Endothelial cell of umbilical vein (primary cell): ENCODE results near the gene RNF187. TPM values are rescaled to one million over a fixed set of nuclear protein-coding genes. Genes with fewer than 3 reads are reported as not detected.

Experiments
- BruUV-seq: library from RNA; stranded (reverse); fragments of 400-500 nt; replicated peaks from 2 replicates; lab custom pipeline; 2021; lab: Mats Ljungman, UMichigan
- CTCF ChIA-PET: fragments of 300-600, 350-600 bp; sonication (Branson Sonifier 250); formaldehyde crosslinking; loops from one replicate; lab custom pipeline; 2021; ENCODE audit warnings: antibody characterized with exemption, inconsistent platforms; lab: Charles Lee
- POLR2A ChIA-PET: fragments of 300-600, 350-600 bp; sonication (Branson Sonifier 250); formaldehyde crosslinking; loops from one replicate; lab custom pipeline; 2021; ENCODE audit warnings: antibody characterized with exemption, inconsistent platforms; lab: Charles Lee
- DNase-seq: peaks from one replicate; pipeline ENCODE4 v3.0.0-alpha.2; 2011; ENCODE audit warnings: low read depth, low spot score
- FAIRE-seq: peaks from 2 replicates; lab custom pipeline; 2011; peaks lifted over from hg19 to GRCh38; lab: Jason Lieb, UNC
- H2AFZ ChIP-seq: 2 replicates; pipeline ENCODE4 v1.6.0; 2012; ENCODE audit warnings: low read depth, low read length, control low read depth, inconsistent platforms
- H3K27ac ChIP-seq: 2 replicates; pipeline ENCODE4 v1.5.1; 2011; ENCODE audit warnings: low read depth, mild to moderate bottlenecking, control low read depth, low read length, moderate library complexity; ENCODE audit not compliant: insufficient read depth
- H3K27me3 ChIP-seq, 2 experiments: 2 replicates each; pipeline versions ENCODE4 v1.6.0 to v1.6.1; 2011; ENCODE audit warnings: low read length in 2 of 2, mixed read lengths in 1 of 2; ENCODE audit not compliant: control insufficient read depth in 2 of 2, insufficient read depth in 2 of 2
- H3K36me3 ChIP-seq, 2 experiments: 2 replicates in 1 of 2; 3 replicates in 1 of 2; pipeline ENCODE4 v1.5.1; 2011; ENCODE audit warnings: low read length in 2 of 2, mild to moderate bottlenecking in 1 of 2, moderate library complexity in 1 of 2; ENCODE audit not compliant: control insufficient read depth in 2 of 2, insufficient read depth in 2 of 2; ENCODE audit errors: extremely low read depth in 1 of 2
- H3K4me1 ChIP-seq: 3 replicates; pipeline ENCODE4 v1.5.1; 2011; ENCODE audit warnings: mild to moderate bottlenecking, low read length; ENCODE audit not compliant: control insufficient read depth, insufficient read depth; ENCODE audit errors: extremely low read depth
- H3K4me2 ChIP-seq: 2 replicates; pipeline ENCODE4 v1.6.1; 2011; ENCODE audit warnings: low read length, control low read depth, mixed read lengths; ENCODE audit not compliant: insufficient read depth
- H3K4me3 ChIP-seq, 3 experiments: fragments of 200-600 bp in 1 of 3; sonication (generic), shearing (Covaris generic) in 1 of 3; replicated peaks in 1 of 3; 2 replicates each; pipeline ENCODE4 v1.5.1; 2011 to 2016; ENCODE audit warnings: control low read depth in 3 of 3, low read length in 3 of 3, mild to moderate bottlenecking in 2 of 3, inconsistent platforms in 1 of 3, low read depth in 1 of 3, moderate library complexity in 1 of 3; ENCODE audit not compliant: insufficient read depth in 1 of 3
- H3K79me2 ChIP-seq: 2 replicates; pipeline ENCODE4 v1.6.0; 2012; ENCODE audit warnings: low read length, inconsistent platforms; ENCODE audit not compliant: control insufficient read depth, insufficient read depth
- H3K9ac ChIP-seq: replicated peaks from 2 replicates; pipeline ENCODE3; 2011; ENCODE audit warnings: low read length, control low read depth; ENCODE audit not compliant: insufficient read depth; ENCODE audit errors: extremely low read depth
- H3K9me1 ChIP-seq: replicated peaks from 3 replicates; pipeline ENCODE4 v1.6.0; 2011; ENCODE audit warnings: mild to moderate bottlenecking, low read length; ENCODE audit not compliant: control insufficient read depth, insufficient read depth; ENCODE audit errors: extremely low read depth
- H3K9me3 ChIP-seq: replicated peaks from 2 replicates; pipeline ENCODE4 v1.5.1; 2012; ENCODE audit warnings: low read length, inconsistent platforms; ENCODE audit not compliant: control insufficient read depth, insufficient read depth
- H4K20me1 ChIP-seq: replicated peaks from 2 replicates; pipeline ENCODE3; 2011; ENCODE audit warnings: mild to moderate bottlenecking, low read length; ENCODE audit not compliant: control insufficient read depth, insufficient read depth; ENCODE audit errors: extremely low read depth
- EZH2 ChIP-seq: IDR thresholded peaks from 2 replicates; pipeline ENCODE4 v1.6.1; 2012; ENCODE audit warnings: borderline replicate concordance, low read depth, mild to moderate bottlenecking, moderate library complexity, low read length, inconsistent platforms; ENCODE audit not compliant: severe bottlenecking
- JUN ChIP-seq: IDR thresholded peaks from 2 replicates; pipeline ENCODE4 v1.6.1; 2011; ENCODE audit warnings: borderline replicate concordance, low read depth; ENCODE audit not compliant: insufficient read length, insufficient read depth
- POLR2A ChIP-seq: IDR thresholded peaks from 2 replicates; pipeline ENCODE4 v1.6.1; 2012; ENCODE audit warnings: low read depth, mild to moderate bottlenecking, control low read depth, low read length
- POLR2AphosphoS5 ChIP-seq: IDR thresholded peaks from 2 replicates; pipeline ENCODE4 v1.6.1; 2012; ENCODE audit warnings: low read depth, mild to moderate bottlenecking, control low read depth, low read length, moderate library complexity; ENCODE audit not compliant: insufficient read depth
- dilution Hi-C: fragments of 300-500 bp; cut with MboI; formaldehyde crosslinking; loops from one replicate; pipeline ENCODE4 v1.15.0; 2019; ENCODE audit warnings: low sequenced_read_pairs; ENCODE audit not compliant: extremely low pct_ligation_motif_present
- intact Hi-C: fragments of 100-400 bp; cut with micrococcal nuclease; formaldehyde crosslinking; loops from one replicate; pipeline ENCODE4 v1.10.0; 2022
- polyA plus RNA-seq, 4 experiments: library from polyadenylated mRNA; depleted of rRNA in 3 of 4; stranded (reverse) in 3 of 4; unstranded in 1 of 4; fragments of >200 nt; gene quantifications; 2 replicates each; pipeline versions ENCODE4 v1.2.1 to v1.2.3, GENCODE V29; 2011 to 2012; ENCODE audit warnings: missing spikeins in 1 of 4
- total RNA-seq: library from RNA; stranded (reverse); gene quantifications from 2 replicates; pipeline ENCODE4 v1.2.3, GENCODE V29; 2021
- TF ChIP-seq, protein P1 (sequence below): IDR thresholded peaks from 2 replicates; pipeline ENCODE4 v1.6.1; 2011; ENCODE audit not compliant: insufficient read depth, insufficient read length

RNF187 gene
- total and polyA plus RNA-seq, 2 donors (not counting 3 experiments of a cell fraction or from before 2014, with no cell fraction given) = 48.0 to 86.4 TPM

DNA sequence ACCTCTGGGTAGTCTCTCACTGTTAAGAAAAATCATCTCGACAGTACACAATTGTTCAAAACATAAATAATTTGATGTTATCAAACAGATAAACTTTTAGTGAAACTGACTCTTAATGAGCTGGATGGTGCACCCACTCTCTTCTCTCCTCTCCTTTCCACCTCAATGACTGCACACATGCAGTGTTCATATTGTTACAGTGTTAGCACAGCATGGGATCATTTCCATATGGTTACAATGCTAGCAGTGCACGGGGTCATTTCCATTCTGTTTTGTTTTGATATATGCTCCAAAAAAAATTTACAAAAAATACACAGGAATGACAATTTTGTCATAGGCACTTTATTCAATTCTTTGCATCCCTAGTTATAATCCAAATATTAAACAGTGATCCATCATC is 26.4 kb upstream of the RNF187 start:
- no peaks in the 10 kb centered on the region for H3K9me1 ChIP-seq
- H3K27ac ChIP-seq = no peak overlapping the region
- DNase-seq = no peak
- H3K4me3 ChIP-seq = no peak overlapping the region
- ChIA-PET POLR2A (no interaction called here), CTCF (interaction anchor here (0.6 to 5.1 kb wide), 4 partner anchors 8 to 27 kb away, joined by 3 to 36 read pairs (median 18); partner anchors contain the start of gene RNF187)
- dilution Hi-C loops (no loop called here), intact Hi-C loops (no loop called here)
- no peak overlapping the region for H3K9ac ChIP-seq
- H3K36me3 ChIP-seq = no peaks in the 10 kb centered on the region
- peaks cover 22 to 42% of the 10 kb centered on the region in 2 experiments for H3K27me3 ChIP-seq
- BruUV-seq = no TSS peak
- H4K20me1 ChIP-seq = no peaks in the 10 kb centered on the region
- H3K9me3 ChIP-seq = no peaks in the 10 kb centered on the region
- H3K79me2 ChIP-seq = no peaks in the 10 kb centered on the region
- no peak overlapping the region for H3K4me2 ChIP-seq
- no peak for TF ChIP-seq POLR2AphosphoS5
- TF ChIP-seq POLR2A = no peak
- TF ChIP-seq JUN = no peak
- TF ChIP-seq, protein P1, sequence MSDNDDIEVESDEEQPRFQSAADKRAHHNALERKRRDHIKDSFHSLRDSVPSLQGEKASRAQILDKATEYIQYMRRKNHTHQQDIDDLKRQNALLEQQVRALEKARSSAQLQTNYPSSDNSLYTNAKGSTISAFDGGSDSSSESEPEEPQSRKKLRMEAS = no peak
- peaks cover 22% of the 10 kb centered on the region for H3K4me1 ChIP-seq
- no peak overlapping the region for H2AFZ ChIP-seq
- no peak for FAIRE-seq

DNA sequence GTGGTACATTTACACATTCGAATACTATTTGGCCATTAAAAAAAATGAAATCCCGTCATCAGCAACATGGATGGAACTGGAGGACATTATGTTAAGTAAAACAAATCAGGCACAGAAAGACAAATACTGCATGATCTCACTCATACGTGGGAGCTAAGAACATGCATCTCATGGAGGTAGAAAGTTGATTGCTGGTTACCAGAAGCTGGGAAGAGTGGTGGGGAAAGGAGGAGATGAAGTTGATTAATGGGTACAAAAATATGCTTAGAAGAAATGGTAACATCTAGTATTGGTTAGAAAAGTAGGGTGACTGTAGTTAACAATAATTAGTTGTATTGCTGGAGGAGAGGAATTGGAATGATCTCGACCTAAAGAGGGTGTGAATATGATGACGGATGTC is 24.6 kb upstream of the RNF187 start:
- Histone ChIP-seq H3K9ac (no peak overlapping the region), H3K27ac (no peak overlapping the region), H3K4me1 (peaks cover 11% of the 10 kb centered on the region), H4K20me1 (no peaks in the 10 kb centered on the region), H3K4me3 (no peak overlapping the region), H2AFZ (no peak overlapping the region), H3K36me3 (no peaks in the 10 kb centered on the region), H3K27me3 (peaks cover 38 to 52% of the 10 kb centered on the region in 2 experiments), H3K4me2 (no peak overlapping the region), H3K79me2 (no peaks in the 10 kb centered on the region), H3K9me3 (no peaks in the 10 kb centered on the region), H3K9me1 (no peaks in the 10 kb centered on the region)
- BruUV-seq = no TSS peak
- ChIA-PET POLR2A (no interaction called here), CTCF (interaction anchor here (1.9 kb wide), 1 partner anchor 10 kb away, joined by 5 read pairs; no protein-coding TSS in a partner anchor)
- DNase-seq = no peak
- dilution Hi-C loops (no loop called here), intact Hi-C loops (no loop called here)
- TF ChIP-seq EZH2 = no peak
- no peak for FAIRE-seq
